Ureter (tissue), 1 donor: ENCODE data around the gene CDH2. TPM values are rescaled to one million over a fixed set of nuclear protein-coding genes. Genes with fewer than 3 reads are reported as not detected.

Source experiments
- DNase-seq: peaks from one replicate; pipeline ENCODE4 v3.0.0-alpha.2; 2020; ENCODE audit warnings: low spot score
- total RNA-seq: library from RNA; stranded (reverse); gene quantifications from one replicate; pipeline ENCODE4 v1.2.4, GENCODE V29; 2023
- donor health status: DM: yes; HTN: yes; CAD: no.

The CDH2 gene
- total RNA-seq, 1 donor from 2014 or later, result 0.16 TPM

DNA sequence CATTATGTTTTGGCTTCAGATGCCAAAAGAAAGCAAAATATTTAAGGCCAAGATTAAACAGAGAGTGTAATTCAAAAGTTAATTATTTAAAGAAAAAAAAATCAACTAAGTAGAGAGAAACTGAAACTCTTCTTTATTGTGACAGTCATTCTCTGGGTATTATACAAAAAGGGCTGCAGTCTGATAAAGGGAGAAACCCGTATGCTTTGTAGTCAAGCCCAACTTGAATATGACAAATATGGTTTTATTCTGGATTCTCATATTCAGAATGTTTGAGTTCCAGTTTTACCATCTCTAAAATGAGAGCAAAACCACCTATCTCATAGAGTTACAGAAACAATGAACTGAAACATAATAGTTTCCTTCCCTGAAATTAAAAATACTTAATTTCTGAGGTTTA is 8.2 kb downstream of the CDH2 start:
- DNase-seq, result no peak

DNA sequence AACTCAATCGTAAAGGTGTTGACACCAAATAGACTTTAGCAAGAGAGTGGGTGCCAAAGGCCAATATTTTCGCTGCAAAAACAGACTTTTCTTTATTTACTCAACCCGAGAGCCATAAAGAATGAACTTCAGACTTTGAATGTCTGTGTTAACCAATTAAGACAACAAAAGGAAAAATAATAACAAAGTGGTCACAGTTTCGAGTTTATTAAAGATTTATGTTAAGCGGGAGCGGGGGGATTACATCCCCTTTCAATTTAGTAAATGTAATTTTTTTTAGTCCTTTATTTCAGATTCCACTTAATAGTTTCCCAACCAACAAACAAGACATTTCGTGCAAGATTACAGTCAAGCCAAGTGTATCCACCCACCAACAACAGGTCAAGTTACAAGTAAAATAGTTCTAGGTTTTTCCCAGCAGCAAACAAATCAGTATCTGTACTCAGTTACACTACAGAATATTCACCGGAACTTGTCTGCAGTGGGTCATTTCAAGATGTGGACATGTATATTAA is 9.0 kb downstream of the CDH2 start:
- DNase-seq, result no peak

DNA sequence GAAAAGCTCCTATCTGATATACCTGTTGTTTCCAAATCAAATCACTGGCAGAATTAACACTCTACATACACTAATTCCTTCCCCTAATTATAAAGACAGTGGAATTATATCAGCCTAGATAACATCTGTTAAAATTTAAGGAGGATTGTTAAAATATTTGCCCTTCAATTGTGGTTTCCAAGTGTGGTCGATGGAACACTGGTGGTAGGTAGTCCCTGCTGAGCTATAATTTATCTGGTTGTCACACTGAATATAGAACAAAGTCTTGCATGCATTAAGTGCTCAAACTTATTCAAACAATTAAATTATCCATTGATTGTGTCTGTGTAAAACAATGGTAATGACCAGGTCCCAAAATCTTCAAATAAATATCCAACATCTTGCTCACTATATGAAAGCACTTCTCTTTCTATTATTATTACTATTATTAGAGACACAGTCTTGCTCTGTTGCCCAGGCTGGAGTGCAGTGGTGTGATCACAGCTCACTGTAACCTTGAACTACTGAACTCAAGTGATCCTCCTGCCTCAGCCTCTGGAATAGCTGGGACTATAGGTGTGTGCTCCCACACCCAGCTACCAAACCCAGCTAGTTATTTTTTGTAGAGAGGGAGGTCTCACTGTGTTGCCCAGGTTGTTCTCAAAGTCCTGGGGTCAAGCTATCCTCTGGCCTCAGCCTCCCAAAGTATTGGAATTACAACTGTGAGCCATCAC is 12.0 kb downstream of the CDH2 start:
- no peak for DNase-seq

DNA sequence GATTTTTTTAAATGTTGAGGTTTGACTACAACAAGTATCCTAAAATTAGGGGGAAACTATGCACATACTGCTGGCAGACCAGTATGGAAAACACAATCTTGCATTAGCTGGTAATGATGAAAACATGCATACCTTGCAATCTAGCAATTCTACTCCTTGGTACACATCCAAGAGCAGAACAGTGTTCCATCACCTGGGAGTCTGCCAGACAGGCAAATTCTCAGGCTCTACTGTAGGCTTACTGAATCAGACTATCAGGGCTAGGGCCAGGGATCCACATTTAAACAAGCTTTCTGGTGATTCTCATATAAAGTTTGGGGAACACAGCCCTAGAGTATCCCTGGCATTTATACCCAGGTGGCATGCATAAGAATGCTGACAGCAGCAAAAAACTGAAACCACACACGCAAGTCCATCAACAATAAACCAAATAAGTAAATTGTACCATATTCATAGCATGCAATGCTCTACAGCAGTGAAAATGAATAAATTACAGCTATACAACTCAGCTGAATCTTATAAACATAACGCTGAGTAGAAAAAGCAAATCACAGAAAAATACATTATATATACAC is 13.6 kb downstream of the CDH2 start:
- no peak for DNase-seq

DNA sequence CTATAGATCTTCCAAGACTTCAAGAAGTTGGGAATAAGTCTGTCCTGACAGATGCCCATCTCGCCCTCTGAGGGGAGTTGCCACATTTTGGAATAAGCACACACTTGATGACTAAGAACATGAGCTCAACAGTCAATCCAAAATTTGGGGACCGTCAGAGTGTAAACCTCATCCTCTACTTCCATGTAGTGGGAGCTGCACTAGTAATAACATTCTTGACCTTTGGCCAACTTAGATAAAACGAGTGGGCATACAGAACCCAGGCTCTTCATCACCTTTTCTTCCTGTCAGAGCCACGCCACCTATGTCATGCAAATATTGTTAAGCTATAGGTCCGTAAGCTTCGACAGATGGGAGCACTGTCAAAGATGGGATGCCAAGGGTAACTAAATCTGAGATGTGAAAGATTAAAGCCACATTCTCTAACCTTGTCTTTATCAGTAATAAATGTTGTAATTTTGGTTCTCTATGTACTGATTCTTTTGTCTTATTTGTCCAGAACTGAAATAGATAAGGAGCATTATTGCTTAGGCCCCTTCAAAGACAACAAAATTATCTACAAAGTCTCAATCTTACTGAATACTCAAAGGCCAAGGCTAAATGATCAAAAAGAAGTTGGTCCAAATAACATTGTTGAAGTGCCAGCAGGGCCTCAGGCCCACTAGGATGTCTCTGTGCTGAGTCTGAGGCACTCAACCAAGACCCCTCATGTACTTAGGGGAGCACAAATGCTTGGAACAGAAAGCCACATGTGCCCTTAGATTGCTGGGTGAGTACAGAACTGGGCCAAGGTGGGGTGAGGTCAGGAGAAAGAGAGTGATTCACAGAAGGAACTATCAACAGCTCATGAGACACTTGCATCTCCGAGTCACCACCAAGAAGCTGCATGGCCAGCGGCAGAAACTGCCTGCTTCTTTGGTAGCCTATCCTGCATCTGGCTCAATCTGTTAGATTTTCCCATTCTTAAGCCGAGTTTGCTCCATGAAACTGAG is 15.0 kb downstream of the CDH2 start:
- no peak for DNase-seq

DNA sequence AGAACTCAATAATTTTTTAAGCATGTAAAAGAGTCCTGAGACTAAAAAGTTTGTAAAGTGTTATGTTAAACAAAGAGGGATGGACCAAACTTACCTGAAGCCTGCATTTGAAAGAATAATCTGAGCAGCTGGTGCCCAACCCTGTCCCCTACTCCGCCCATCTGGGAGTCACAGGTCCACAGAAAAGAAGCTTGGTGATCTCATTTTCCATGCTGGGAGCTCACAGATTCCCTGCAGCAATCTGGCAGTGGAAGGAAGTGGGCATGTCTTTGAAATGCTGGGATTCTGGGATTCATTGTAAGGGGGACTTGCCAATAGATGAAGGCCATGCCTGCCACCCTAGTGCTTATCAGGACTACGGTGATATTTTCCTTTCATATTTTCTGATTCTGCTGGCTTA is 17.9 kb downstream of the CDH2 start:
- DNase-seq, result no peak

DNA sequence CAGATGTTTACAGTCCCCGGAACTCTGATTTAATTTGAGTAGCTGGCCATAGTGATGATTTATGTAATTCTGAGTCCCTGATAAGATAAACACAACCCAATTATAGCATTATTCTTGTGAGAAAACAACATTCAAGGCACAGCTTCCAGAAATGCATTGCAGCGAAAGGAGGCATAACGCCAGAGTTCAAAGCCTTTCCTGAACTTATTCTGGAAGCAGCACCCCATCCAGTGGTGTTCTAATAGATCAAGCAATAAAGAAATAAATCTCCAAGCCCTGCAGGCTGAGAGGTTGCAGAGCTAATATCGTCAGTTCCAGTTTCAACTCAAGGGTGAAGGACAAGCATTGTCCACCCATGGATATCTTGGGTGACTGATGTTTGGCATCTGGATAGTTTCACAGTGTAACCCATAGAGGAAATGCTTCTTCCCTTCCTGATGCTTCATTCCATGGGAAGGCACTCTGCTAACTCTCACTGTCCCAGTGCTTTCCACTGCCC is 18.8 kb downstream of the CDH2 start:
- DNase-seq, result no peak

DNA sequence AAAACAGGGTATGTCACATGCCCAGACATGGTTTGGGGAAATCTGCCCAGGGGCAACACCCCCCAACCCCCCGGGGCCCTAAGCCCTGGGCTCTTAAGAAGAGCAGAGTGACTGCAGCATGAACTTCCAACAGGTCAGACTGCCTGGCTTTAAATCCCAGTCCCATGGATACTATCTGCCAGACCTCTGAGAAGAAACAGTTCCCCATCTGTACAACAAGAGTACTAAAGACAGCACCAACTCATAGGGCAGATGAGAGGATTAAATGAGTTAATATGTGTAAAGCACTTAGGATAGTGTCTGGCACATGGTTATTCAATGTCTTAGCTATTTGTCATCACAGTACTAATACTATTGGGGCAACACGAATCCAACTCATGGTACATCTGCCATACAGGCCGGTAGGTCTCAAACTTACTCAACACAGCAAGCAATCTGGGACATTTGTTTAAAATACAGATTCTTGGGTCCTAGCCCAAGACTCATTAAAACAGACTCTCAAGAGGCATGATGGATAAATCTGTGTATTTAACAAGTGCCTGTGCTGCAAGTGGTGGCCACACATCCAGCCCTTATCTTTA is 23.4 kb downstream of the CDH2 start:
- no peak for DNase-seq

DNA sequence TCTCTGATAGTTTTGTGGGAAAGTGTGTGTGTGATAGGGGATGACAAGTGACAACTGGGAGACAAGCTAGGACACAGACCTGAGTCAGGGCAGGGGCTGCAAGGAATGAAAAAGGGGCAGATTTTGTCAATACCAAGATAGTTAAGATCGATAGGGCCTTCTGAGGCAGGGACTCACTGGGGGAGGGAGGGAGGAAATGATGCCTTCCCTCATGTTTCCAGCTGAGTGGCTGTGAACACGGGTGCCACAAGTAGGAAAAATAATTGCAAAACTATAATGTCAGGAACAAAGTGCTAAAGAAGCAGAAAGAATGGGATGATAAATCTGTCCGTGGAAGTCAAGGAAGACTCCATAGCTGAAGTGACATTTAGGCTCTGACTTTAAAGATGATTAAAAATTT is 24.2 kb downstream of the CDH2 start:
- DNase-seq, result no peak

DNA sequence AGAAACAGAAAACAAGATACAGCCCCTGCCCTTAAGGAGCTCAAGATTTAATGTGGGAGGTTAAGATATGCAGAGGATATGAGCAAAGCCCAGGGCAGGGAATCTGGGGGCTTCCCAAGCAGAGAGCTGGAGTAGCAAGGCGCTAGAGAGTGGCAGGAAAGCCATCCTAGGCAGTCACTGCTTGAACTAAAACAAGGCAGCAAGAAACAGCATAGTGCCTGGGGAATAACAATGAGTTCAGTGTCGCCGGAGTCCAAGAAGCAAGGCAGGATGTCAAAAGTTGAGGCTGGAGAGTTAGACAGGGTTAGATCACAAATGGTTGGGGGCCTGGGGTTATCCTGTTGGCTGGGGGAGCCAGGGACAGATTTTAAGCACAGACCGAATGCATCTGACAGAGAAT is 24.6 kb downstream of the CDH2 start:
- DNase-seq, result no peak

DNA sequence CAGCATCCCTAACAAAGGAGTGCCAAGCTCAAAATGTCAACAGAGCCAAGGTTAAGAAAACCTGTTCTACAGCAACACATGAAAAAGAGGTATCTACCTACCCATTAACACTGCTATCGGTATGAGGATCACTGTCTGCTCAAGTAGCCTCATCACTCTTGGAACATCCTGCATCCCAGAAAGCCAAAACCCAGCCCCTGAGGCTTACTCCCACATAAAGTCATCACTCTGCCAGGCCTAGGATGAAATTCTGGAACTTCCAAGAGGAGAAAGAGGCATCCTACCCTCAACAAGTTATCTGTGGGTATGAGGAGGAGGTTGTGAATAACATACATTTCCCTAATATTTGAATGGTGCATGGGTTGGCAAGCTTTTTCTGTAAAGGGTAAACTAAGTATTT is 25.5 kb downstream of the CDH2 start:
- no peak for DNase-seq

DNA sequence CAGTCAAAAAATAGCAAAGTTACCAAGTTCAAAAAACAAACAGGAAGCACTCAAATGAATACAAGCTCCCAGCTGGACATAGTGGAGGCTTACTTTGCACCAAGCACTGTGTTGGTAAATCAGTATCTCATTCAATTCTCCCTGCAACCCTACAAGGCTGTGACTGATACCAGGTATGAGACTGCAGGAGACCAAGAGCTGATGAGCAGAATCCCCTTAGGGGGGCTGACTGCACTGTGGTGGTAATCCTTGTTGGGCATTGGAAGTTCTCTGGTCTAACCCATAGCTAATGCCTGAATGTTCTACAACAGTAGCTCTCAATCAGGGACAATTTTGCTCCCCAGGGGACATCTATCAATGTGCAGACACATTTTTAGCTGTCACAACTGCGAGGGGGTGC is 26.0 kb downstream of the CDH2 start:
- DNase-seq, result no peak

DNA sequence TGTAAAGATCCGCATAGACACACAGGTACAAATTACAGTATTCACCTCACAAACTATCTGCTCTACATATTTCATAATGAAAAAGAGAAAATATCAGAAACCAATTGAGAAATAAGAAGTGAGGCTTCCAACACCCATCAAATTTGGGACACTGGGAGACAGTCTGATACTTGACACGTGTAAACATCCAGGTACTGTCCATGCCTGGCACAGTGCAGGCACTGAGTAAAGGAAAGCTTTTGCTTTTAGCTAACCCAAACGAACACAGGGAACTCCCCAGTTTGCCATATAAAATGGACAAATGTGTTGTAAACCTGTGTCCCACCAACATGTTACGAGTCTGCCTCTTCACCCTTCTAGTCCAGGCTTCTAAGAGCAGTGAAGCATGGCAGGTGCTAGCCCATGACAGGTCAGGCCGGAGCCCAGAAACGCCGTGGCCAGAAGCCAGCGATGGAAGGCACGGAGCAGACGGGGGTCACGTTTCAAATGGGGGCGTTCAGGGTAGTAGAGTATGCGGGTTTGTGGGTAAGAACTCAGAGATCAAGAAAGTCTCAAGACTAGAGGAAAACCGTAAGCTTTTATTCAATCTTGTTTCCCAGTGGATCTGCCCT is 27.0 kb downstream of the CDH2 start:
- no peak for DNase-seq

DNA sequence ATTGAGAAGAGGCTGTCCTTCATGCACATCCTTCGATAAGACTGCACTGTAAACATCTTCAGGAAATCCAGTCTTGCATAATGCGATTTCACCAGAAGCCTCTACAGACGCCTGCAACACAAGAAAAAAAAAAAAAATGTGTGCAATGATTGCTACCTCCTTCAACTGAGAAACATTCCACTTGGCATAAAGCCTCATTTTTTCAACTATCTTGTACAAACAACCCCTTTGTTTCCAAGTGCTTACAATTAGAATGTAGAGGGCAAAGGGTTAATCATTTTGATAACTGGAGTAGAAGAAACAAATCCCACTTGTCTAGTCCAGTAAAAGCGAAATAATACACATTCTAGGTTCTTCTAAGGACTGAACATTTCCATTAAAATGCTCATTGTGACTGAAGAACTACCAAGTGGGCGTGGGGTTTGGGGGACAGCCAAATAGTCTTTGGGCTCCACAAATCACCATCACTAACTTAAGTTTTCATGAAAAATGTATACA is 29.2 kb downstream of the CDH2 start:
- no peak for DNase-seq

DNA sequence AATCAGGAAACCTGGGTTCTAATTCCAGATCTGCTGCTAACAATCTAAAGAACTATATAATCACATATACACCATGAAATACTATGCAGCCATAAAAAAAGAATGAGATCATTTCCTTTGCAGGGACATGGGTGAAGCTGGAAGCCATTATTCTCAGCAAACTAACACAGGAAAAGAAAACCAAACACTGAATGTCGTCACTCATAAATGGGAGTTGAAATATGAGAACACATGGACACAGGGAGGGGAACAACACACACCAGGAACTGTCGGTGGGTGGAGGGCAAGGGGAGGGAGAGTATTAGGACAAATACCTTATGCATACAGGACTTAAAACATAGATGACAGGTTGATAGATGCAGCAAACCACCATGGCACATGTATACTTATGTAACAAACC is 33.2 kb downstream of the CDH2 start:
- DNase-seq, result no peak

DNA sequence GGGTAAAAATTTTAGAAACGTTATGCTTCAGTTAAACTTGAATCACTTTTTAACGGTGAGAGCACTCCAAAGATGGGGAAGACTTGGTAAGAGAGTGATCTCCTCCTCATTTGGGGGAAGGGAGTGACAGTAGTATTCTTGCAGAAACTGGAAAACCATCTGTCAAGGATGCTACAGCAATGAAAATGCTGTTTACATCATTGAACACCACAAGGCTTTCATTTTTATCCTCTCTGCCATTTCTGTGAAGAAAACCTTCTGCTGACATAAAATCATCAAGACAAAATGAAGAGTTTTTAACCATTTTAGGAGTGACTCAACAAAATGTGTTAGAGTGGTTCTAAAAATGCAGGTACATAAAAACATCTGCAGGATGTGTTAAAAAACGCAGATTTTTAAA is 38.1 kb downstream of the CDH2 start:
- DNase-seq, result no peak

DNA sequence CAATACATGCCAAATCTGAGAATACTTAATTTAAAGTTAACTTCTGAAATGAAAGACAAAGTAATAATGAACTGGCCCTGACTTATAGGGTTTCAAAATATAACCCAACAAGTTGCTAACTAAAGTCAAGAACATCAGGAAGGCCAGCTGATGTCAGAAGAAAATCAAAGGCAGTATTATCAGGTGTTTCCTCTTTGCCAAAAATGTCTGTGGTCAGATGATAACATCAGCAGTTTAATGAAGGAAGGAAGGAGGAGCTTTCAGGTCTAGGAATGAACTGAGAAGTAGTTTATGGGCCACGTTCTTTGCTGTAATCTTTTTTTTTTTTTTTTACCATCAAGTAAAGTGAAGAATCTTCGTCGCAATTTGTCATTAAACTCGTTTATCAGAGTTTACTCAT is 40.9 kb downstream of the CDH2 start:
- no peak for DNase-seq

DNA sequence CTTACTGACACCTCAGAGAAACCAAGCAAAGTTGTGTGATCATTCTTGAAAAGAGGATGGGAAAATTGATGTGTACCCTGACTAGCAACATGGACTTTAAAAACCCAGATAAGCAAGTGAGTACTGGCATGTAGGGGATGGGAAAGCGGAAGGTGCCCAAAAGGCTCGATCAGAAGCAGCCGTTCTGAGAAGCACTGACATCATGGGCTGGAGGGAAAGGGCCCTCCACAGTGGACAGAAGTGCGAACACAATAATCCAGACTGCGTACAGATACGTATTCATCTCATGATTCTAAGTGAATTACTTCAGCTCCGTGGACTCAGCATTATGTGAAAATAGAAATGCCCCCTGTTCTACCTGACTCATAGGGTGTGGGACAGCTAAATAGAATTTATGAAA is 42.2 kb downstream of the CDH2 start:
- DNase-seq, result no peak

DNA sequence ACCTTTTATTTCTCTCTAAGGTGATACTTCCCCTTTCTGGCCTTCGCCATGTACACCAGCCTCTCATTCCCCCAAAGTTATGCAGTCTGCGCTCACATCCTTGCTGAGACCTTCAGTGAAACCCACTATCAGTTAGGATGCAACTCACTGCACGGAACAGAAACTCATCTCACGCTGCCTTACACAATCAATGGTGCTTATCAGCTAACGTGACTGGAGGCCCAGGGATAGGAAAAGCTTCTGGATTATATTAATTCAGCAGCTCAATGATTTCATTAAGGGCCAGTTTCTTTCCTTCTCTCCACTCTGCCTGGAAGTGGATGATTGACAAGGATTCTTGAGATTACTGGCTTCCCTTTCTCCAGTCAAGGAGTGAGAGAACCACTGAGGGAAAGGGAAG is 44.8 kb downstream of the CDH2 start:
- no peak for DNase-seq

DNA sequence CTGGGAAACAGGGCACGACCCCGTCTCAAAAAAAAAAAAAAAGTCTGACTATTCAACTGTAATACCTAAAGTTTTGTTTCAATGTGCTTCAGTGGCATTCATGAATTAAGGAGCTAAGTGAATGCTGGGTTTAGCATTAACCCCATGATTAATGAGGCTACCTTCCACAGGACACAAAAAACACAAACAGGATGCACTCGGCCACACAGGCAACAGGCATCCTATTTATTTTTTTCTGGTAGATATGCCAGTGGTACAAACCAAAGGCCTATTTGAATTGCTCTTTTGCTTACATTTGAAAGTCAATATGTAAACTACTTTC is 48.3 kb downstream of the CDH2 start:
- no peak for DNase-seq
